Colonic mucosa (tissue), 4 donors: Measurements from ENCODE around the gene NDUFS7. TPM values are rescaled to one million over a fixed set of nuclear protein-coding genes. Genes with fewer than 3 reads are reported as not detected.
A peak's percentile ranks its signal among the peaks of the same experiment; 100 is the strongest.
"Not testable (repeated sequence)": the region's sequence is repeated elsewhere in the genome, so short reads cannot be mapped to it uniquely, and the experiment has no call there.

ENCODE experiments used
- DNase-seq: peaks from one replicate; pipeline ENCODE4 v3.0.0-alpha.2; 2020
- H3K27ac ChIP-seq: fragments of 200-600 bp; one replicate; pipeline ENCODE4 v1.8.0; 2021
- H3K27me3 ChIP-seq: fragments of 200-600 bp; one replicate; pipeline ENCODE4 v1.8.0; 2021
- H3K36me3 ChIP-seq: fragments of 200-600 bp; one replicate; pipeline ENCODE4 v1.8.0; 2021
- H3K4me1 ChIP-seq: fragments of 200-600 bp; one replicate; pipeline ENCODE4 v1.8.0; 2021; ENCODE audit warnings: mild to moderate bottlenecking
- H3K4me3 ChIP-seq: fragments of 200-600 bp; one replicate; pipeline ENCODE4 v1.8.0; 2021
- H3K9ac ChIP-seq, 2 donors: one replicate each; pipeline ENCODE4 v1.7.0; 2013; ENCODE audit warnings: control low read depth in 2 of 2, low read depth in 2 of 2, low read length in 2 of 2
- H3K9me3 ChIP-seq: fragments of 200-600 bp; one replicate; pipeline ENCODE4 v1.8.0; 2021
- intact Hi-C: fragments of 100-400 bp; cut with DNase I; formaldehyde crosslinking; loops from one replicate; pipeline ENCODE4 v1.14.1; 2022
- total RNA-seq, 2 donors: library from RNA; stranded (reverse); fragmentation: NEBNext Ultra II Directional in 1 of 2; extraction: Animal tissue kit (Norgen Biotek cat#: 25700) in 1 of 2; gene quantifications; one replicate each; pipeline ENCODE4 v1.2.1, GENCODE V29; 2021
- TF ChIP-seq, protein P1 (sequence below): fragments of 200-600 bp; IDR thresholded peaks from one replicate; pipeline ENCODE4 v1.8.0; 2022; ENCODE audit warnings: antibody characterized with exemption, mild to moderate bottlenecking
- donor health status: healthy.
- donor health status: DM: no; HTN: no; CAD: no.
- donor health status: DM: no; HTN: no; CAD: no.

Gene NDUFS7
- total RNA-seq, 2 donors from 2014 or later = 192 to 244 TPM

DNA sequence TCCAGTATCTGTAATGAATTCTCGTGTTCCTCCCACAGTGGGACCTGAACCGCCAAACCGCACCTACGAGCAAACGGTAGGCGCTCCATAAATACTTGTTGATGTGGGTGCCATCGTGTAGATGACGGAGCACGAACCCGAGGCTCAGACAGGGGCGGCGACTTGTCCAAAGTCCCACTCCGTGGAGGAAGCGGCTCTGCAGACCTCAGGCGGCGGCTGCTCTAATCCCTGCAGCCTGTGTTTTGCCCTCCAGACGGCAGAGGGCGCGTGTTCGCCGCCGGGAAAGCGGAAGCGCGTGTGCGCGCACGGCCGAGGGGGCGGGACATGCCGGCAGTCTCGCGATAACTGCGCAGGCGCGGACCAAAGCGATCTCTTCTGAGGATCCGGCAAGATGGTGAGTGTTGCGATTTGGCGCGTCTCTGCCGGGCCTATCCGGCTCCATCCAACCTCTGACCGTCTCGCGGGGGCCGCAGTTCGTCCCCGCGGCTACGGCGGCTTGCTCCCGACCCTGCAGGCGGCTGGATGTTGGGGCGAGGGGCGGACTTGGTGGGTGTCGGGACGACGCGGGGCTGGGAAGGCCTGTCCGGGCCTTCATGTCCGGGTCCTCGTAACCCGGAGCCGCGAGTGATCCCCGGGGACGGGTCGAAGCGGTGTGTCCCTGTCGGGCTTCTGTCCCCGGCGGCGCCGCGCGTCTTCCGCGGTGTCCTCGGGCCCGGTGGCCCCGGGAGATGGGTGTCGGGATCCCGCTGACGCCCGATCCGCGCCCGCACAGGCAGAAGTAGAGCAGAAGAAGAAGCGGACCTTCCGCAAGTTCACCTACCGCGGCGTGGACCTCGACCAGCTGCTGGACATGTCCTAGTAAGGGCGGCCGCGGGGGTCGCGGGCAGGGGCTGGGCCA, 54.6 kb downstream of the NDUFS7 start, which contains the start of gene RPS15:
TSS of gene RPS15 (plus strand) at position 362 of the 898 bp plus-strand sequence. CDS start at position 392, 30 bp downstream.
- TF ChIP-seq, protein P1, sequence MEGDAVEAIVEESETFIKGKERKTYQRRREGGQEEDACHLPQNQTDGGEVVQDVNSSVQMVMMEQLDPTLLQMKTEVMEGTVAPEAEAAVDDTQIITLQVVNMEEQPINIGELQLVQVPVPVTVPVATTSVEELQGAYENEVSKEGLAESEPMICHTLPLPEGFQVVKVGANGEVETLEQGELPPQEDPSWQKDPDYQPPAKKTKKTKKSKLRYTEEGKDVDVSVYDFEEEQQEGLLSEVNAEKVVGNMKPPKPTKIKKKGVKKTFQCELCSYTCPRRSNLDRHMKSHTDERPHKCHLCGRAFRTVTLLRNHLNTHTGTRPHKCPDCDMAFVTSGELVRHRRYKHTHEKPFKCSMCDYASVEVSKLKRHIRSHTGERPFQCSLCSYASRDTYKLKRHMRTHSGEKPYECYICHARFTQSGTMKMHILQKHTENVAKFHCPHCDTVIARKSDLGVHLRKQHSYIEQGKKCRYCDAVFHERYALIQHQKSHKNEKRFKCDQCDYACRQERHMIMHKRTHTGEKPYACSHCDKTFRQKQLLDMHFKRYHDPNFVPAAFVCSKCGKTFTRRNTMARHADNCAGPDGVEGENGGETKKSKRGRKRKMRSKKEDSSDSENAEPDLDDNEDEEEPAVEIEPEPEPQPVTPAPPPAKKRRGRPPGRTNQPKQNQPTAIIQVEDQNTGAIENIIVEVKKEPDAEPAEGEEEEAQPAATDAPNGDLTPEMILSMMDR = peak; percentile 95
- peak; percentile 96 for DNase-seq
- Histone ChIP-seq H3K4me3 (peak within 1 kb of the TSS; percentile 73), H3K27me3 (no peaks in the 10 kb centered on the region), H3K4me1 (peaks cover 7% of the 10 kb centered on the region), H3K9me3 (no peaks in the 10 kb centered on the region), H3K36me3 (peaks cover 23% of the 10 kb centered on the region), H3K27ac (peak within 1 kb of the TSS; percentile 66), H3K9ac (peak within 1 kb of the TSS; percentile 81 to 90)
- intact Hi-C loops = no loop called here

DNA sequence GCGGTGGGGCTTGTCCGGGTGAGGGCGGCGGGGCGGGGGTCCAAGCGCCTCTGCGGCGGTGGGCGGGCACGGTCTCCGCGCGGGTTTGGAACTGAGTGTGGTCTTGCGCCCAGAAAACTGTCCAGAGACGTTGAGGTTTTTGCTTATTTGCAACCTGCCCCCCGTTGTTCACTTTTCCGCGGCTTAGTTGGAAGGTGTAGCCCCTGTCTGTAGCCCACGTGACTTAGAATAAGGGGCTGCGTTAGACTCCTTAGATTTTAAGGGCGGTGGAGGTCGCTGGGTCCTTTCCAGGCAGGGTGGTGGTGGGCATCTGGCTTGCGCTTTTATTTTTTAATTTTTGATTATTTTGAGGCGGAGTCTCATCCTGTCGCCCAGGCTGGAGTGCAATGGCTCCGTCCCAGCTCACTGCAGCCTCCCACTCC, 55.2 kb downstream of the NDUFS7 start:
- DNase-seq = no peak
- no peak overlapping the region for H3K27ac ChIP-seq
- H3K36me3 ChIP-seq = peaks cover 18% of the 10 kb centered on the region
- TF ChIP-seq, protein P1 = no peak
- no peaks in the 10 kb centered on the region for H3K27me3 ChIP-seq
- peaks cover 12% of the 10 kb centered on the region for H3K4me1 ChIP-seq
- intact Hi-C loops = no loop called here
- H3K9me3 ChIP-seq = no peaks in the 10 kb centered on the region
- H3K9ac ChIP-seq = peak overlapping the region; percentile 81 to 90
- peak overlapping the region; percentile 73 for H3K4me3 ChIP-seq

DNA sequence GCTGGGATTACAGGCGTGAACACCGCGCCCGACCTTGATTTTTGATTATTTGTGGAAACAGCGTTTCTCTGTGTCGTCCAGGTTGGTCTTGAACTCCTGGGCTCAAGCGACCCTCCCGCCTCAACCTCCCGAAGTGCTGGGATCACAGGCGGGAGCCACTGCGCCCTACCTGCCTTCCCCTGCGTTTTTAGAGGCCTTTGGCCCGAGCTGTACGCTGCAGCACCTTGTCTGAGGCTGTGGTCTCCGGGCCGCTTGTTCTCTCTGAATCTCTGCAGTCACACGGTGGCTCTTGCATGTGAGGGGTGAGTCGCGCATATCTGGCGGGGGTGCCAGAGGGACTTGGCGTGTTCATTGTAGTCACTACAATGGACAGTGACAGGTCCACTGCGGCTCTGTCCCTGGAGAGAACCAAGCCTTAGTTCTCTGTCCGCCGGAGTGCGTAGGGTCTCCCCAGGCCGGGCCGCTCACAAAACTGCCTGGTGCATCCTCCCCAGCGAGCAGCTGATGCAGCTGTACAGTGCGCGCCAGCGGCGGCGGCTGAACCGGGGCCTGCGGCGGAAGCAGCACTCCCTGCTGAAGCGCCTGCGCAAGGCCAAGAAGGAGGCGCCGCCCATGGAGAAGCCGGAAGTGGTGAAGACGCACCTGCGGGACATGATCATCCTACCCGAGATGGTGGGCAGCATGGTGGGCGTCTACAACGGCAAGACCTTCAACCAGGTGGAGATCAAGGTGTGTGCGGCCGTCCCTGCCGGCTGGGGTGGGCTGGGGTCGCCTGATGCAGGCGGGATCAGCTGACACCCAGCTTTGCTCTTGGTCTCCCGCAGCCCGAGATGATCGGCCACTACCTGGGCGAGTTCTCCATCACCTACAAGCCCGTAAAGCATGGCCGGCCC, 56.1 kb downstream of the NDUFS7 start:
- H3K9me3 ChIP-seq, H3K27me3 ChIP-seq, DNase-seq, H3K27ac ChIP-seq, intact Hi-C loops: not testable (repeated sequence)
- H3K4me1 ChIP-seq = peaks cover 12% of the 10 kb centered on the region
- H3K9ac ChIP-seq = peak overlapping the region; percentile 81 to 90
- H3K36me3 ChIP-seq = peaks cover 17% of the 10 kb centered on the region
- peak overlapping the region; percentile 73 for H3K4me3 ChIP-seq

DNA sequence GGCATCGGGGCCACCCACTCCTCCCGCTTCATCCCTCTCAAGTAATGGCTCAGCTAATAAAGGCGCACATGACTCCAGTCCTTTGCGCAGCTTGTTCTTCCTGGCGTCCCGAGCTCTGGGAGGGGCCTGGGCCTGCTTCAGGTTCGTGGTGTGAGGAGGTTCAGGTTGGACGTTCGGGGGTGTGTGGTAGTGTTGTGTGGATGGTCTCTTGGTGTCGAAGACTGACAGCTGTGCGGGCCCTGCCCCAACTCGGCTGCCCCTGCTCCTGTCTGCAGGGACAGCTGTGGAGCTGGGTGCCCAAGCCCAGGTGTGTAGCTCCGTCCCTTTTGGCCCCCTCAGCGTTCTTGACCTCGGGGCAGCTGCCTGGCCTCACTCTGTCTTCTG, 56.7 kb downstream of the NDUFS7 start:
- intact Hi-C loops = no loop called here
- TF ChIP-seq, protein P1 = no peak

DNA sequence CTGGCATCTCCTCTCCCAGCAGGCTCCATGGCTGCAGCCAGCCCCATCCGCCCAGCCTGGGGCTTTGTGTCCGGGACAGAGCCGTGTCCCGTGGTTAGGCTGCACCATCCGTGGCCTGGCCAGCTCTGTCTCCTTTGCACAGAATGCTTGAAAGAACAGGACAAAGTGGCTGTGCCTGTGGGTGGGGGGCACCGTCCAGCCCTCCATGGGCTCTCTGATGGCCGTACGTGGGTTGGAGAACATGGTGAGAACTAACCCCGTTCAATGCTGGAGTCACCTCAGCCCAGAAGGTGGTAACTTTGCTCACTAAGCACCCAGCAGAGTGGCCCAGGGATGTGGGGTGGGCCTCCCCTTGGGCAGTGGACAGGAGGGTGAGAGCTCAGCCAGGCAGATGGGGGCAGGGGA, 57.3 kb downstream of the NDUFS7 start:
- Histone ChIP-seq H3K9ac (no peak overlapping the region), H3K27me3 (peaks cover 7% of the 10 kb centered on the region), H3K27ac (no peak overlapping the region), H3K4me3 (no peak overlapping the region), H3K4me1 (peaks cover 12% of the 10 kb centered on the region), H3K9me3 (no peaks in the 10 kb centered on the region), H3K36me3 (peaks cover 17% of the 10 kb centered on the region)
- intact Hi-C loops = no loop called here
- DNase-seq = no peak
- TF ChIP-seq, protein P1 = no peak

More for the DNA sequence above, 56.7 kb downstream of the NDUFS7 start:
- peaks cover 2% of the 10 kb centered on the region for H3K27me3 ChIP-seq
- H3K4me1 ChIP-seq = peaks cover 12% of the 10 kb centered on the region
- no peak overlapping the region for H3K4me3 ChIP-seq
- H3K36me3 ChIP-seq = peaks cover 17% of the 10 kb centered on the region
- no peak overlapping the region for H3K9ac ChIP-seq
- no peak overlapping the region for H3K27ac ChIP-seq
- no peak for DNase-seq
- no peaks in the 10 kb centered on the region for H3K9me3 ChIP-seq
